HG02623 (cell line): ENCODE data around the gene FBXO48.
A peak's percentile ranks its signal among the peaks of the same experiment; 100 is the strongest.
"Not testable (repeated sequence)": the region's sequence is repeated elsewhere in the genome, so short reads cannot be mapped to it uniquely, and the experiment has no call there.

Experiments
- ATAC-seq: cut with Tn5 transposase; IDR thresholded peaks from one replicate; pipeline ENCODE4 v1.9.1; 2021; ENCODE audit warnings: moderate library complexity; ENCODE audit not compliant: unreplicated experiment

The FBXO48 gene

GRCh38 chr2:68467077-68467960 lies at the start of gene FBXO48, which contains the start of gene APLF:
TSS of gene FBXO48 (minus strand) at chr2:68467294. CDS start at chr2:68465145, 2,149 bp downstream.
TSS of gene APLF (plus strand) at chr2:68467585. CDS start at chr2:68467732, 147 bp downstream.
- ATAC-seq: peak; percentile 94

GRCh38 chr2:68516051-68516955 lies 49.2 kb upstream of the FBXO48 start:
- ATAC-seq: no peak

DNA sequence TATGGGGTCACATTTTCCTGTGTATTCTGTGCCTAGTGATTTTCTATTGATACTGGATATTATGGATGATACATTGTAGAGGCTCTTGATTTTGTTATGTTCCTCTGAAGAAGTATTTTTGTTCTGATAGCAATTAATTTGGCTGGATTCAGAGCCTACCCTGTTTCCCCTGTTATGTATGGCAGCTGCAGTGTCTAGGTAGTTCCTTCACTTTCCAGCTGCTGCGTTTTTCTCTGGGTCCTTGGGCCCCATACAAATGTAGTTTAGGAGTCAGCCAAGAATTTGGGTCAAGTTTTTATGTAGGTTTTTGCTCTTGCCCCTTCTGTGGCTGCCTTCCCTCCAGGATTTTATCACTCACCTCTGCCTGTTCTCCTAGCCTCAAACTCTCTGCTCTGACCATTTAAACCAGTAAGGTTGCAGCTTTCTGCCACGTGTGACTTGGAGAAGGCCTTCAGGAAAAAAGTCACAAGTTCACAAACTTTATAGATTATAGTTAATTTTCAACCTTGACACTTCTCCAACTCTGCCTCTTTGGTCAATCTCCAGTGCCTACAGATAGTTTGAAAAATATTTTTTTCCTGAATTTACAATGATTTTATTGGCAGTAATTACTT lies 47.3 kb upstream of the FBXO48 start:
- no peak for ATAC-seq

GRCh38 chr2:68512966-68513365 lies 45.9 kb upstream of the FBXO48 start:
- ATAC-seq: no peak

GRCh38 chr2:68512326-68512725 lies 45.2 kb upstream of the FBXO48 start:
- no peak for ATAC-seq

DNA sequence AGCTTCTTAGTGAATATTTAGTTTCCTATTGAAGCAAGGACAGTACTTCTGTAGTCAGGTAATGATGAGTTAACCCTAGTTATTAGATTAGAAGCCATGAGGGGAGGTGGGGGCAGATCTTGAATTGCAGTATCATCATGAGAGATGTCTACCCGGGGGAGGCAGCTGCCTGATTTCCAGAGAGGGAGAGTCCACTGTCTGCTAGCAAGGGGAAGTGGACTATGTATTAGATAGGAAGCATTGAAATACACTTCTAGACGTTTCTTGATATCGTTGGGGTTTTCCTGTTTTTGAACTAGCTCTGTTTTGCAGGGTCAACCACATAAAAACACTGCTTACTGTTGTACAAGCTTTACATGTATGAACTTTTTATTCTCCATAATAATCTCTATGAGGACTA lies 39.1 kb upstream of the FBXO48 start:
- no peak for ATAC-seq

DNA sequence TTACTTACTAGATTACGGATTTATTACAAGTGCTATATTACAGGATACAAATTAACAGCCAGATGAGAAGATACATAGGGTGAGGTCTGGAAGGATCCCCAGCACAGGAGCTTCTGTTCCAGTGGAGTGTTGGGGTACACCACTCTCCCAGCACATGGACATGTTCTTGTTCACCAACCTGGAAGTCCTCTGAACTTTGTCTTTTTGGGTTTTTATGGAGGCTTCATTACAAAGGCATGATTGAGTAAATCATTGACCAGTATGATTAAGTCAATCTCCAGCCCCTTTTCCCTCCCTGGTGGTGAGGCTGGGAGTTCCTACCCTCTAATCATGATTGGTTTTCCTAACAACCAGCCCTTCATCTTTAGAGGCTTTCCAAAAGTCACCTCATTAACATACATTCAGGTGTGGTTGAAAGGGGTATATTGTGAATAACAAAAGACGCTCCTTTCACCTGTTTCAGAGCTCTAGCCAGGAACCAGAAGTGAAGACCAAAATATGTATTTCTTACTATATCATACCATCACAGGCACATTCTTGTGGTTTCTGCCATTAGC lies 38.6 kb upstream of the FBXO48 start:
- no peak for ATAC-seq

GRCh38 chr2:68501768-68502167 lies 34.7 kb upstream of the FBXO48 start:
- no peak for ATAC-seq

GRCh38 chr2:68500649-68501048 lies 33.6 kb upstream of the FBXO48 start:
- ATAC-seq: no peak

DNA sequence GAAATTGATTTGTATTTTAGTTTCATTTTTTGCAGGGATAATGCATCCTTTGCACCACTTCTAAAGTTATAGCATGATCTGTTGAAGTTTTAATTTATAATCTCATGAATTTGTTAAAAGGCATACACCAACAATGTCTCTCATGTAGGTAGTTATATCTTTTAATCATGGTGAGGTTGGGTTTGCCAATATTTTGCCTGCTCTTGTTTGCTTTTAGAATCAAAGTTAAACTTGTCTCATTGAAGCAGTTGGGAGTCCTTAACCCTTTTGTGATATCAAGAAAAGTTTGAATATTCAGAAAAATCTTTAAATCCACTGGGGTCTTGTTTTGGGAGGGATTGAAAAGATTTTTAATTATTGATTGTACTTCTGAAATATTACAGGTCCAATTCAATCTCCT lies 32.0 kb upstream of the FBXO48 start:
- no peak for ATAC-seq

DNA sequence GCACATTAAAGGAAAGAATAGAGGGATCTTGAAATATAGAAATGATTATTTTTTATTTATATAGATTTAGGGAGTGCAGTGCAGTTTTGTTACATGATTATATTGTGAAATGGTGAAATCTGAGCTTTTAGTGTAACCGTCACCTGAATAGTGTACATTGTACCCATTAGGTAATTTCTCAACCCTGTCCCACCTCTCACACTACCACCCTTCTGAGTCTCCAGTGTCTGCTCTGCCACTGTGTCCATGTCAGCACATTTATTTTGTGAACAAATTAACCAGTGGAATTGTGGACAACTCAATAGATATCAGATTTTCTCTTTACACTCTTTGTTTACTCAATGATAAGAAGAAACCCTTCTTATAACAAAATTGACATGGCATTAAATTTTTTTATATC lies 24.5 kb upstream of the FBXO48 start:
- no peak for ATAC-seq

DNA sequence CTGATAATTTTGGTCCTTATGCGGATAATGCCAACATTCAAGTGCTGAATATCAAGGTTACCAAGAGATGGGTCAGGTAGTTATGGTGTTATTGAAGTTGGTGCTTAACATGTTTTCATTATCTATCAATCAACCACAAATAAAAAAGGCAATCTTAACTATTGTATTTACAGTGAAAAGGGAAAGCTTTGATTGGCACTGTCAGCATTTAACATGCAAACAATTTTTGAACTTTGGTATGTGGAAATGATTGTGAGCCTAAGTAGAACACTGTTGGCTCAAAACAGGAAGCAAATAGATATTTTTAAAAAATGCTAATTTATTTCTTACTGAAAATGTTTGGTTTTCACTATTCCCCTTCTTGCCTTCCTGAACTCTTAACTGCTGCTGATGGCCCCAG lies 22.2 kb upstream of the FBXO48 start:
- no peak for ATAC-seq

DNA sequence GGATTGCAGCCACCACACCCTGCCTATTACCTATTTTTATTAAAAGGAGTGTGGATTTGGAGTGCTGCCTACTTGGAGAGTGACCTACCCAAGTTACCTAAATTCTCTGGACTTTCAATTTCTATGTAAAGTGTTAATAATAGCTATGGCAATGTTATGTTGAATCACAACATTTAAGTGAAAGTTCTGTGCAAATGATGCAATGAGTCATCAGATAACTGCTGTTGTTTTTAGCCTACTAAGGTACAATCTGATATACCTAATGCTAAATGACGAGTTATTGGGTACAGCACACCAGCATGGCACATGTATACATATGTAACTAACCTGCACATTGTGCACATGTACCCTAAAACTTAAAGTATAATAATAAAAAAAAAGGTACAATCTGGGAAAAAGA lies 21.5 kb upstream of the FBXO48 start:
- ATAC-seq: not testable (repeated sequence)

- ATAC-seq: no peak
Observed at GRCh38 chr2:68487773-68488355, 20.8 kb upstream of the FBXO48 start.

DNA sequence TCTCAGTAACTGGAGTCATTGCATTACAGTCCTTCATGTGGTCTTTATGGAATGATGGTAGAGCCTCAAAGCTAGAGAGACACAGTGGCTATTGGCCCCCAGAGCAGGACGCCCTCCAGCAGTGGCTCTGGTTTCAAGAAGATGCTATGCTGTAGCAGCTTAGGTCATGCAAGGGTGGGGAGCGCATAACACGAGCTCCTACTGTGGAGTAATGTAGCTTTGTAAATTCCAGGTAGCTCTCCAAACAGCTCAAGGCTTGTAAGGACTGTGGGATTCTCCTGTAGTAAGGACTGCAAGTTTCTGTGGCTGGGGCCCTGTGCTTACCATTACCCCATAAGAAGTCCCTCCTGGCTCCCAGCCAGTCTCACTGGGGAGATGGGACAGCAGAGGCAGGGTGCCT lies 15.9 kb upstream of the FBXO48 start:
- no peak for ATAC-seq

GRCh38 chr2:68482296-68482820 lies 15.3 kb upstream of the FBXO48 start:
- no peak for ATAC-seq

- ATAC-seq: no peak
Observed at GRCh38 chr2:68478688-68479087, 11.6 kb upstream of the FBXO48 start.

GRCh38 chr2:68476454-68476853 lies 9.4 kb upstream of the FBXO48 start:
- ATAC-seq: no peak

GRCh38 chr2:68475576-68475975 lies 8.5 kb upstream of the FBXO48 start:
- ATAC-seq: no peak

DNA sequence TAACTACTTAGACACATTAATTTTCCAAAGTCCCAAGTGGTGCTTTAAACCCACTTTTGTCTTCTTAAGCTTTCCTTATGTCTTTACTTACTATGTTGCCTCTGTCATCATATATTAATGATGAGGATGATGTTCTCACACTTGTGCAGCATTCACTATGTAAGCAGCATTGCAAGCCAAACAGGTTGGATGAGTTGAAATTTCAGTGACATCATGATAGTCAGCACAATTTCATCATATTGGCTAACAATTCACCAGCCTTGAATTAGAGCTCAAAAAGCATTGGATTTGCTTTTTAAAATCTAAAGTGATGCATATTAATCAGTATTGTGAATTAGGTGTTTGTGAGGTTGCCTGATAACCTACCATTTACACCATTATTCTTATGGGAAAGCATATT lies 8.0 kb upstream of the FBXO48 start:
- no peak for ATAC-seq
